ENCODE measurements around the gene GALNT9.
"Not testable (repeated sequence)": the region's sequence is repeated elsewhere in the genome, so short reads cannot be mapped to it uniquely, and the experiment has no call there.

The GALNT9 gene

DNA sequence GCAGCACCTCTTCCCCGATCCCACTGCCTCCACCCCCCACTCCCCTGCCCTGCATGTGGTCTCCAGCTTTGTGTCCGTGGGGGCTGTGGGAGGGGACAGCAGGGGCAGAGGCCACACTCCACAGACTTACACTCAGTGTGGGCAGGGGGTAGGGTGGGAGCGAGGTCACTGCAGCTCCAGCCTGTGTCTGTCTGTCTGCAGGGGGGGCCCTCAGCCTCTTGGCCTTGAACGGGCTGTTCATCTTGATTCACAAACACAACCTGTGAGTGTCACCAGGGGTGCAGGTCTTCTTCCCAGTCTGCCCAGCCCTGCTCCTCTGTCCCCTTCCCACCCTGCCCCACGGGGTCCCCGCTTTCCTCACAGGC is 178.6 kb downstream of the GALNT9 start:
- H3K9me3 Mint-ChIP-seq = no peaks in the 10 kb centered on the region
- no peak for DNase-seq
- peaks cover 8% of the 10 kb centered on the region for H3K4me1 Mint-ChIP-seq
- H3K27me3 Mint-ChIP-seq = no peaks in the 10 kb centered on the region
- peaks cover 10% of the 10 kb centered on the region for H3K36me3 Mint-ChIP-seq
- no peak overlapping the region for H3K4me3 Mint-ChIP-seq
- CTCF ChIA-PET = no interaction called here
- H3K27ac Mint-ChIP-seq = no peak overlapping the region

DNA sequence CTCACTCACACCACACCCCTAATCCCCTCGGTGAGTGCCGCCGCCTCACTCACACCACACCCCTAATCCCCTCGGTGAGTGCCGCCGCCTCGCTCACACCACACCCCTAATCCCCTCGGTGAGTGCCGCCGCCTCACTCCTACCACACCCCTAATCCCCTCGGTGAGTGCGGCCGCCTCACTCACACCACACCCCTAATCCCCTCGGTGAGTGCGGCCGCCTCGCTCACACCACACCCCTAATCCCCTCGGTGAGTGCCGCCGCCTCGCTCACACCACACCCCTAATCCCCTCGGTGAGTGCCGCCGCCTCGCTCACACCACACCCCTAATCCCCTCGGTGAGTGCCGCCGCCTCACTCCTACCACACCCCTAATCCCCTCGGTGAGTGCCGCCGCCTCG is 179.9 kb downstream of the GALNT9 start:
- H3K4me1 Mint-ChIP-seq = peaks cover 19% of the 10 kb centered on the region
- H3K27ac Mint-ChIP-seq, CTCF ChIA-PET, H3K9me3 Mint-ChIP-seq, H3K36me3 Mint-ChIP-seq, H3K4me3 Mint-ChIP-seq, H3K27me3 Mint-ChIP-seq, DNase-seq: not testable (repeated sequence)

DNA sequence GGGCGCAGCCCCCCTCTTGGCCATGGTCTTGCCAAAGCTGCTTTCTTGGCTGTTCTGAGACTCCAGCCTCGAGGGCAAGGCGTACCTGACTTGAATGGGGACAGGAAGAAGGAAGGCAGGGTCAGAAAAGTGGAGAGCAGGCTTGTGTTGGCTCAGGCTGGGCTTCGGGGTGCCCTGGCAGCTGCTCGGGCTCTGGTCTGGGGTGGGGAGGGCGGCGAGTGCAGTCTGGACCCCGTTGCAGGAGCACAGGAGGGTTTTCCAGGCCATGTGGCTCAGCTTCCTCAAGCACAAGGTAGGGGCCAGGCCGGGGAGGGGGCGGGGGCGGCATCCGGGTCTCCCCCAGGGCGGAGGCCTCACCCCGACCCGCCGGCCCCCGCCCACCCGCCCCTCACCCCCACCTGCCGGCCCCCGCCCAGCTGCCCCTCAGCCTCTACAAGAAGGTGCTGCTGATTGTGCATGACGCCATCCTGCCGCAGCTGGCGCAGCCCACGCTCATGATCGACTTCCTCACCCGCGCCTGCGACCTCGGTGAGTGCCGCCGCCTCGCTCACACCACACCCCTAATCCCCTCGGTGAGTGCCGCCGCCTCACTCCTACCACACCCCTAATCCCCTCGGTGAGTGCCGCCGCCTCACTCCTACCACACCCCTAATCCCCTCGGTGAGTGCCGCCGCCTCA is 180.9 kb downstream of the GALNT9 start:
- H3K36me3 Mint-ChIP-seq = peaks cover 11% of the 10 kb centered on the region
- CTCF ChIA-PET = no interaction called here
- H3K4me1 Mint-ChIP-seq = peaks cover 21% of the 10 kb centered on the region
- peak; percentile 12 for DNase-seq
- H3K4me3 Mint-ChIP-seq = no peak overlapping the region
- no peaks in the 10 kb centered on the region for H3K9me3 Mint-ChIP-seq
- H3K27ac Mint-ChIP-seq = no peak overlapping the region
- H3K27me3 Mint-ChIP-seq = peaks cover 4% of the 10 kb centered on the region

DNA sequence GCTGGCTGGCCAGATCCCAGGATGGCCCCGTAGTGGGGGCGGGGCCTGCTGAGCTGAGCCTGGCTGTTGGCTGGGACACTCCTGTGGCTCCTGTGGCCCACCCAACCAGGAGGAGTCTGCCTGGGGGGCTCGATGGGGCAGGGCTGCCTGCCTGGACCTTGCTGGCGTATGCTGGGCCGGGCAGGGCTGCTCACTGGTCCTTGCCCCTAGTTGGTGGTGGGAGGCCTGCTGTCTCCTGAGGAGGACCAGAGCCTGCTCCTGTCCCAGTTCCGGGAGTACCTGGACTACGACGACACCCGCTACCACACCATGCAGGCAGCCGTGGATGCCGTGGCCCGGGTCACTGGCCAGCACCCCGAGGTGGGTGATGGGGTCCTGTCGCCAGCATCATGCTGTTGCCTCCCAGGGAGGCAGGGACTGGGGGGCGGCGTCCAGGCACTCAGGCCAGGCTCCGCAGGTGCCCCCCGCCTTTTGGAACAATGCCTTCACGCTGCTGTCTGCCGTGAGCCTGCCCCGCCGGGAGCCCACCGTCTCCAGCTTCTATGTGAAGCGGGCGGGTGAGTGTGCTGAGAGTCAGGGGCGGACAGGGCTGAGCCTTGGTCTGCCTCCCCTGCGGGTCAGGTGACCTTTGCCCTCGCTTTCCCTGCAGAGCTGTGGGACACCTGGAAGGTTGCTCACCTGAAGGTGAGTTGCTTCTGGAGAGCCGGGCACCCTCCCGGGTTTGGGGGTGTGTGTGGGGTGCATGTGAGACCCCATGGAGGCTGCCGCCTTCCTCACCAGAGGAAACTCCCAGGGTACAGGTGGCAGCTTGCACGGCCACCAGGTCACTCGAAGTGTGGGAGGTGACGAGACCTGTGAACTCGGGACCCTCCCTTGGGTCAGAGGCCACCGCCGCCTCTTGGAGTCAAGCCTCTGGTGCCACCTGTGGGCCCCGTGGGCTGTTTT is 181.7 kb downstream of the GALNT9 start:
- Mint-ChIP-seq H3K4me3 (no peak overlapping the region), H3K27ac (no peak overlapping the region), H3K9me3 (no peaks in the 10 kb centered on the region), H3K27me3 (peaks cover 8% of the 10 kb centered on the region), H3K4me1 (peaks cover 27% of the 10 kb centered on the region), H3K36me3 (peaks cover 15% of the 10 kb centered on the region)
- no peak for DNase-seq
- CTCF ChIA-PET = no interaction called here

DNA sequence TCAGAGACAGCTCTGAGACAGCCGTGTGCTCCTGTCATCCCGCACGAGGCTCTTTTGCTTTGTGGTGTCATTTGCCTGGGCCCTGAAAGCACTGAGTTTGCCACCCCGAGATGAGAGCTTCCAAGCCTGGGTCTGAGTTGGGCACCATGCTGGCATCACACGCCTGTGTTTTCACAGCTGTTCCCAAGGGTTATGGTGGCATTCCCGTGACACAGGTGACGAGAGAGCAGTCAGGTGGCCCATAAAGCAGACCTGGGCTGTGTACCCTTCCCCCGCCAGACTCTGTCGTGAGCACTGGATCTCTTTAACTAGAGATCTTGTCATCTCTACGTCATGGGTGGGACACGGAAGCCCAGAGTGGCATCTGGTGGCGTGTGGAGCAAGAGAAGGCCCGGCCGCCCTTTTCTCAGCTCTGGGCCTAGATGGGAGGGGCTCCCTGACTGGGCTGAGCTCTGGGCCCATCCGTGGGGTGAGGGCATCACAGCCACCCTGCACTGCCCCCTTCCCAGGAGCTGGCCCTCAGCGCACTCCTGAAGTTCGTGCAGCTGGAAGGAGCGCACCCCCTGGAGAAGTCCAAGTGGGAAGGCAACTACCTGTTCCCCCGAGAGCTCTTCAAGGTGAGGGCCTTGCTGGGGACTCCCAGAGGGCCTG is 182.5 kb downstream of the GALNT9 start:
- Mint-ChIP-seq H3K36me3 (peaks cover 15% of the 10 kb centered on the region), H3K4me1 (peaks cover 31% of the 10 kb centered on the region), H3K4me3 (no peak overlapping the region), H3K27me3 (peaks cover 8% of the 10 kb centered on the region), H3K9me3 (no peaks in the 10 kb centered on the region), H3K27ac (peak overlapping the region; percentile 42)
- DNase-seq = no peak
- CTCF ChIA-PET = no interaction called here
